Stimulated activated CD8-positive, alpha-beta memory T cell treated with anti-CD3 and anti-CD28 coated beads, Interleukin-15, amount 100 ng/mL, for 24 hours (primary cell): ENCODE data around the gene C3.

Experiments
- DNase-seq: peaks from one replicate; pipeline ENCODE4 v3.0.0-alpha.2; 2020; ENCODE audit warnings: low read depth

C3 gene

DNA sequence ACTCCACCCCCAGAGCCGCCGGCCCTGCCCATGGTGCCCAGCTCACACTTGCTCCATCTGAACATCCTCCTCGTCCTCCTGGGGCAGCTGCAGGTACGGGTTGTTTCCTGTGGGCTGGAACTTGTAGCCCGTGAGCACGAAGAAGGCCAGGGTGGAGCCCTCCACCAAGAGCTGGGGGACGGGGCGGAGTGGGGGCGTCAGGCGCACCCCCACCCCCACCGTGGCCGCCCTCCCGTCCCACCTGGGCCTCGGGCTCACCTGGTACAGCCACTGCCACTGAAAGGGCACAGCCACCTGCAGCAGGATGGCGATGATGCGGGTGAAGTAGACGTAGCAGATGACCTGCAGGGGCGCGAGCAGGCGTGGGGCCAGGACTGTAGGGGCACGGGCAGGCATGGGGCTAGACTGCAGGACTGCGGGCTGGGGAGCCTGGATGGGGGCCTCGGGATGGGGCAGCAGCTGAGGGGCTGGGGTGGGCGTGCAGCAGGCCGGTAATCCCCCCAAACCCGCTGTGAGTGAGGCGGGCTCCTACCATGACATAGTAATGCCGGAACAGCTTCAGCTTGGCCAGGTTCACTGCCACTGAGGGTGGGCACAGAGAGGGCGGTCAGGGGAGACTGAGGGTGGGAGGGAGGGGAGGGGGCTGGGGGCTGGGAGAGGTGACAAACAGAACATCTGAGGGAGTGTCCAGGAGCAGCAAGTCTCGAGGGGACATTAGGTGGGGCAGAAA is 10.7 kb upstream of the C3 start:
- no peak for DNase-seq

DNA sequence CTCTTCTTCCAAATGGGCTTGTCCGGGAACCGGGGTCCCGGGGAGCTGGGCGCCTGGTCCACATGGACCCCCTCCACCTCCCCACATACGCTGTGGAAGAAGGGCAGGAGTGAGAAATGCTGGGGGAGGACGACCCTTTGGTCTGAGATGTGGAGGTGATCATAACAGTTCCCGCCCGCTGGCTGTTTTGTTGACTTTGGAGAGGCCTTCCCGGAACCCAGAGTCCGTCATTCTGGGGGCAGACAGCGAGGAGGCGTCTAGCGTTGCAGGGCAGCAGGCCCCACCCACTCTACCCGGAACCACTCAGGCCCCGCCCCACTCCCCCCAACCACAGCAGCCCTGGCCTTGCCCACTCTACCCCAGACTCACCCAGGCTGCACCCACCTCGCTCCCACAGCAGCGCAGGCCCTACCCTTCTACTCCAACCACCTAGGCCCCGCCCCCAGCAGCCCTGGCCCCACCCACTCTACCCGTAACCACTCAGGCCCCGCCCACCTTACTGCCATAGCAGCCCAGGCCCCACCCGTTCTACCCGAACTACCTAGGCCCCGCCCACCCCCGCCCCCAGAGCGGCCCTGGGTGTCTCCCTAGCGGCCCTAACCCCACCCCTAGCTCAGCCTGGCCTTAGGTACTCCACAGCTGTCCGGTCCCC is 9.8 kb upstream of the C3 start:
- DNase-seq: no peak

DNA sequence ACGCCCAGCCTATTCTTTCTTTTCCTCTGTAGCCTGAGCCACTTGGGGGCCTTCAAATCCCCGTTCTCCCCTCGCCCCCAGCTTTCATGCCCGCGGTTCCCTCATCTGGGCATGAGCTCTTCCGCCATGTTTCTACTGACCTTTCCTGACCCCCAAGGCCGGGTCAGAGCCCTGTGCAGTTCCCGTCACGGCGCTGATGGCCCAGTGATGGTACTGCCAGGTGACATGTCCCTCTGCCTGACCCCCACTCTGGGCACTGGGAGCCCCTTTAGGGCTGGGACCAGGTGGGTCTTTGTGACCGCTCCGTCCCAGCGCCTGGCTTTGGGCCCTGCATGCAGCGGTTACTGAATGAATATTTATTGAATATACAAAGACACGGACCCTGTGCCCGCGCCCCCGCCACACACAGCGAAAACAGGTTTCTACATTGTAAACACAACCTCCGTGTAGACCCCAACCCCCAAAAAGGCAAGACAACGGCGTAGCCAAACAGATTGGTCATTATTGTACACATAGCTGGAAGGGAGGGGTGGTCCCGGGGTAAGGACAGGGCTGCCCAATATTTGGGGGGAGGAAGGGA is 9.2 kb upstream of the C3 start:
- DNase-seq: no peak

DNA sequence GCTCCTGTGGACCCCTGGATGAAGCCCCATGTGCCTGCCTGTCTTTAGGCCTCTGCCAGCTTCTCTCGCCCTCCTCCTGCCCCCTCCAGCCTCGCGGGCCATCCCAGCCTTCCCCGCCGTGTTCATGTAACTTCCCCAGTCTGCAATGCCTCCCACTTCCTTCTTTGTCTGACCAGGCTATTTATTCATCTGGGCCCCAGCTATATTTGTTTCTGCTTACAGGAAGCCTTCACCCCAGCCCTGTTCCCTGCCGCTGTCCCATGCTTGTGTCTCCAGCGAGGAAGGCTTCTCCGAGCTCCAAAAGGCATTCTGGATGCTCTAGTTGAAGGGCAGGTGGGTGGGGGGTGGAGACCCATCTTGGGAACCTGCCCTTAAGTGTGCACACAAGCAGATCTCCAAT is 7.9 kb upstream of the C3 start:
- DNase-seq: no peak

DNA sequence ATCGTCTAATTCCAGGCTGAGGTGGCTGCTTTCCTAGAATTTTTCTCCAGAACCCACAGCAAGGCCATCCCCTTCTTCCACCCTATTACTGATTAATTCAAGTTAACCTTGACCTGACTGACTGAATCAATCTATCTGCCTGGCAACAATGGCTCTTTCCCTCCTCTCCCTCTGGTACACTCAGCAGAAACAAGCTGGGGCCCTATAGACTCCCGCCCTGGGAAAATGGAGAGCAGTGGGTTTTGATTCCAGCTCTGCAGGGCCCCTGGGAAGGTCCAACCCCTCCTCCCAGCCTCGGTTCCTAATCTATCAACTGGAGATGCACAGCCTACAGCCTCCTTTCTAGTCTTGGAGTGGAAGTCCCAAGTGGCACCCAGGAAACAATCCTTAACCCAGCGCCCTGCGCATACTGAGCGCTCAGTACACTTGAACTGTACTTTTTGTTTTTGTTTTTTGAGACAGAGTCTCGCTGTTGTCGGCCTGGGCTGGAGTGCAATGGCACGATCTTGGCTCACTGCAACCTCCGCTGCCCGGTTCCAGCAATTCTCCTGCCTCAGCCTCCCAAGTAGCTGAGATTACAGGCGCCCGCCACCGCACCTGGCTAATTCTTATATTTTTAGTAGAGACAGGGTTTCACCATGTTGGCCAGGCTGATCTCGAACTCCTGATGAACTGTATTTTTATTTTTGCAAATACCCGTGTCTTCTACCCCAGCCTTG is 5.2 kb upstream of the C3 start:
- DNase-seq: no peak

DNA sequence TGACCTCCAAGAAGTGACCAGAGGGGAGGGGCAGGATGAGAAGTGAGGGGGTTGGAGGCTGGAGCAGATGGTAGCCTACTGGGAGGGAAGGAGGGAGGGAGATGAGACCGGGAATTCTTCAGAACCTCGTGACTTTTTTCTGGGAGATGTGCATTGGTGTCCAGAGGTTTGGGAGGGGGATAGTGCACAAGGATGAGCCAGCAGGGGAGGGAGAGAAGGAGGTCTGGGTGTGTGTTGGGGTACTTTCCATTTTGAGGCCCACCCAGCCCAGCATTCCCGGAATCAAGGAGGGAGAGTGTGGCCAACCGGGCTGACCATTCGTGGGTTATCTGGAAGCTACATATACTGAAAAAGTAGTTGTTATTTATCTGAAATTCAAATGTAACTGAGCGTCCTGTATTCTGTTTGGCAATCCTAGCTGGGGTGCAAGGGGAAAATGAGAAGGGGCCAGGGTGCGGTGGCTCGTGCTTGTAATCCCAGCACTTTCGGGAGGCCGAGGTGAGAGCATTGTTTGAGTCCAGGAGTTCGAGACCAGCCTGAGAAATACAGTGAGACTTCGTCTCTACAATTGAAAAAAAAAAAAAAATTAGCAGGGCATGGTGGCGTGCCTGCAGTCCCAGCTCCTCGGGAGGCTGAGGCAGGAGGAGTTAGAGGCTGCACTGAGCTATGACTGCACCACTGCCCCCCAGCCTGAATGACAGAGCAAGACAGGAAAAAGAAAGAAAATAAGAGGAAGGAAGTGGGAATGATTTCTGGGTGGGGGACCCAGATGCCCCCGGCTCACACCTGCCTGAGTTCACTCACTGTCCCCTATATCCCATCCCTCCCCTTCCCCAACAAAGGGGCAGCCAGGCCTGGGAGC is 4.4 kb upstream of the C3 start:
- DNase-seq: no peak

DNA sequence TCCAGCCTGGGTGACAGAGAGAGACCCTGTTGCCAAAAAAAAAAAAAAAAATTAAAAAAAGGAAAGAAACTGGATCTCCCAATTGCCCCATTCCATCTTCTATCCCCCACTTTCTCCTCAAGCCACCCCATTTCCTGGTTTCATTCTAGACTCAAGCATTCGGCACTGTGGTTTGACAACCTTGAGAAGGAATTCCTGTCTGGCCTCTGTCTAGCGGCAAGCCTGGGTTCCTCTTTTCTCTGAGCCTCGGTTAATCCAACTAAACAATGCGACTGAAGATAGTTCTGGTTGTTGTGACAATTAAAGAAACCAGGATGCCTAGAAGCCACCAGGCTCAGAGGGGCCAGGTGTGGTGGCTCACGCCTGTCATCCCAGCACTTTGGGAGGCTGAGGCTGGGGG is 3.3 kb upstream of the C3 start:
- no peak for DNase-seq

DNA sequence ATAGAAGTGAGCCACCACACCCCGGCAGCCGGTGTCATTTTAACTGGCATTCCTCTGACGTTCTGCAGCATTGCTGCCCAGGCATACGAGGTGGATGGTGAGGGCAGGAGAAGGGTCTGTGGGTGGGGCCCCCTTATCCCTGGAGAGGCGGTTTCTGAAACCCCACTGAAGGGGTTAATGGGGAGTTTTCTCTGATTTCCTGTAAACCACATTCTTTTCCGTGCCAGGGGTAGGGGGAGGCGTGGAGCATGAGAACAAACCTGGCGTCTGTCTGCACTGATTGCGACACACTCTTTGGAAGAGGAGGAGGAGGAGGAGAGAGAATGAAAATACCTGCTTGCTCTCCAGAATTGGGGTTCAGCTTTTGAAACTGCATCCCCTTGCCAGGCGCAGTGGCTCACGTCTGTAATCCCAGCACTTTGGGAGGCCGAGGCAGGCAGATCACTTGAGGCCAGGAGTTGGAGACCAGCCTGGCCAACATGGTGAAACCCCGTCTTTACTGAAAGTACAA is 2.7 kb upstream of the C3 start:
- no peak for DNase-seq

DNA sequence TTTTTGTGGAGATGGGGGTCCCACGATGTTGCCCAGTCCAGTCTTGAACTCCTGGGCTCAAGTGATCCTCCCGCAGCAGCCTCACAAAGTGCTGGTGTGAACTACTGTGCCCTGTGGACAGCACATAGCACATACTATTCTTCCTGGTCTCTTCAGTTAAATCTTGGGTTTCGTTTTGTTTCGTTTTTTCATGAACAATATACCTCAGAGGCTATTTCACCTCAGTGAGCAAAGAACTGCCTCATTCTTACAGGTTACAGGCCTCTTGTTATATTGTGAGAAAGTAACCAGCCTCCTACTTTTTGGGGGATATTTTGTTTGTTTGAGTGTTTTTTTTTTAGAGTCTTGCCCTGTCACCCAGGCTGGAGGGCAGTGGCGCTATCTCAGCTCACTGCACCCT is 1.3 kb upstream of the C3 start:
- no peak for DNase-seq

DNA sequence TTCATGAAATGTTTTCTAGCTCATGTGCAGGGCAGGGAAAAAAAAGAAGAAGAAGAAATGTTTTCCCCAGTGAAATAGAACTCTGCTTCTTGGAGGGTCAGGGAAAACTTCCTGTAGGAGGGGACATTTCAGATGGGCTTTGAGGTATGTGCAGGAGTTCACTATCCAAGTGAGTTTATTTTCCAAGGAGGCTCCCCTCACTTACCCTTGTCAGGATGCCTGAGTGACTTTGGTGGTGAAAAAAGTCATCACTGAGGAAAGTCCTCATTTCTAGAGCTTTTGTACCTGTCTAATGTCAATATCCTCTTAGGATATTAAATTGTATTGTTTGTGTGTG is 656 bp upstream of the C3 start:
- no peak for DNase-seq

DNA sequence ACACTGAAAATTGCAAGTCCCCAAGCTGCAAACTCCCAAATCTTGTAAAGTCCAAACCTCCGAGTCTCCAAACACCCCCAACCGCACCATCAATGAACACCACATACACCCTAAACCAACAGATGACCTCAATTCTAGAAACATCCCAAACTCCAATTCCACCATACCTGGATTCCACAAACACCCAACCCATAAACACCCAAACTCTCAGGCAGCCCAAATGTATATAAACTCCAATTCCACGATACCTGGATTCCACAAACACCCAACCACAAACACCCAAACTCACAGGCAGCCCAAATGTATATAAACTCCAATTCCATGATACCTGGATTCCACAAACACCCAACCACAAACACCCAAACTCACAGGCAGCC is 470 bp downstream of the C3 start:
- DNase-seq: no peak

DNA sequence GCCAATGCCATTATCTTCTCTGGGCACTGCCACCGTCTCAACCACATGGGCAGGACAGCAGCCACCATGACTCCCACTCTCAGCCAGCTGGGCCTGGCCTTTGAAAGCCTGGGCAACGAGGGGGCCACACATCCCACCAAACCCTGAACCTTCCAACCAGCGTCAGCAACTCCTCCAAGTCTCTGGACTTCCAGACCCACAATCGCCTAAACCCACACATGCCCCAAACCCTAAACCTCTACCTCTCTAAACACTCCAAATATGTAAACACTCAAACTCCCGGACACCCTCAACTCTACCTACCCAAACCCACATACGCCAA is 949 bp downstream of the C3 start:
- DNase-seq: no peak

DNA sequence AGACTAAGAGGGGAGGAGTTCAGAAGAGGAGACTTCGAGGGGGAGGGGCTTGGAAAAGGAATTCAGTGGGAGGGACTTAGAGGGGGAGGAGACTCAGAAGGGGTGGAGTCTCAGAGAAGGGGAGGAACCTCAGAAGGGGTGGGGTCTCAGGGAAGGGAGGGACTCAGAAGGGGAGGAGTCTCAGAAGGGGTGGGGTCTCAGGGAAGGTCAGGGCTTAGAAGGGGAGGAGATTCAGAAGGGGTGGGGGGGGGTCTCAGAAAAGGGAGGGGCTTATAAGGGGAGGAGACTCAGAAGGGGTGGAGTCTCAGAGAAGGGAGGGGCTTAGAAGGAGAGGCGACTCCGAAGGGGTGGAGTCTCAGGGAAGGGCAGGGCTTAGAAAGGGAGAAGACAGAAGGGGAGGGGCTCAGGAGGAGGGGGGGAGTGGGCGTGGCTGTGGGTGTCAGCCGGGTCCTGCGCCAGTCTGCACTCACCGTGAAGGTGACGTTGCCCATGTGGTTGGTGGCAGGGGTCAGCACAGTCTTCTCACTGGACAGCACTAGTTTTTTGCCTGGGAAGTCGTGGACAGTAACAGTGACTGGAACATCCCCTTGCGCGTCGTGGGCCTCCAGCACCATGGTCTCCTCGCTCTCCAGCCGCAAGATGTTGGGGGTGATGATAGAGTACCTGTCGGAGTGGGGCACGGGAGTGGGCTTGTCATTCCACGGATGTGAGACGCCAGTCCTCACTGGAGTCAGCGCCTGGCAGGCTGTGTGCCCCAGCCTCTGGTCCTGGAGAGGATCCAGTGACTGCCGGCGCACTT is 1.5 kb downstream of the C3 start:
- no peak for DNase-seq

DNA sequence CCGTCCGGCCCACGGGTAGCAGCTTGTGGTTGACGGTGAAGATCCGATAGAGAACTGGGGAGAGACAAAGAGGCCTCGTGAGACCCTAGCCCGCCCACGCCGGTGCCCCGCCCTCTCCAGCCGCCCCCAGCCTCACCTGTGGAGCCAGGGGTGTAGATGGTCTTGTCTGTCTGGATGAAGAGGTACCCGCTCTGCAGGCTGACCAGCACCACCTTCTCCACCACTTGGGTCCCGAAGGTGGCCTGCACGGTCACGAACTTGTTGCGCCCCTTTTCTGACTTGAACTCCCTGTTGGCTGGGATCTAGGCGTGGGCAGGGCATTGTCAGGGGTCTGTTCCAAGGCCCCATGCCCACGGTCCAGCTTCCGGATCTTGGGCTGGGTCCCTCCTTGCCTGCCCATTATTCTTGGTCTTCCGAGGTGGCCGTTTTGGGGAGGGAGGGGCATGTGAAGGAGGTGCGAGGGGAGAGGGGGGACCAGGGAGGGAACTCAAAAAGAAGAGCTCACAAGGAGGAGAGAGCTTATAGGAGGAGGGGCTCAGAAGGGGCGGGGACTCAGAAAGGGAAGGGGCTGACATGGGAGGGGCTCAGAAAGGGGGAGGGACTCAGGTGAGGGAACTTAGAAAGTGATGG is 2.2 kb downstream of the C3 start:
- no peak for DNase-seq

DNA sequence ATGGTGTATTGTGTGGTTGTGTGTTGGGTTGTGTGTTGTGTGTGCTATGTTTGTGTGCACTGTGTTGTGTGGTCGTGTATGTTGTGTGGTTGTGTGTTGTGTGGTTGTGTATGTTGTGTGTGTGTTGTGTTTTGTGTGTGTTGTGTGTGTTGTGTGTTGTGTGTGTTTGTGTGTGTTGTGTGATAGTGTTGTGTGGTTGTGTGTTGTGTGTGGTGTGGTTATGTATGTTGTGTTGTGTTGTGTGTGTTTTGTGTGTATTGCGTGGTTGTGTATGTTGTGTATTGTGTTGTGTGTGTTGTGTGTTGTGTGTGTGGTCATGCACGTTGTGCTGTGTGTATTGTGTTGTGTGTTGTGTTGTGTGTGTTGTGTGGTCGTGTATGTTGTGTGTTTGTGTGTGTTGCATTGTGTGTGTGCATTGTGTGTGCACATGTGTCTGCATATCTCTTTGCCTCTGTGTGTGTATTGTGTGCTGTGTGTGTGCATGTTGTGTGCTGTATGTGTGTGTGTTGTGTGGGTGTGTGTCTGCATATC is 2.9 kb downstream of the C3 start:
- DNase-seq: no peak

DNA sequence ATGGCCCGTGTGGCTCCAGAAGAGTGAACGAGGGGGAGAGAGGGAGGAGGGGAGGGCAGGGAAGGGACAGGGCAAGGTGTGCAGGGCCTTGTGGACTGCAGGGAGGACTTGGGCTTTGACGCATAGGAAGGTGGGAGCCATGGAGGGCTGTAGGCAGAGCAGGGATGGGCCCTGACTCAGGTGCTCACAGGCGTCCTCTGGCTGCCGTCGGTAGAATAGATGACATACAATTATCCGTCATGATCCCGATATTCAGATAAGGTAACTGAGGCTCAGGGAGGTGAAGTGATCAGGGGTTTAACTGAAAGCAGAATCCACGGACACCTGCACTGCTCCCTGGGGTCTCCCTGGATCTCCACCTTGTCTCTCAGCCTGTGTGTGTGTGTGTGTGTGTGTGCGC is 3.4 kb downstream of the C3 start:
- DNase-seq: no peak

DNA sequence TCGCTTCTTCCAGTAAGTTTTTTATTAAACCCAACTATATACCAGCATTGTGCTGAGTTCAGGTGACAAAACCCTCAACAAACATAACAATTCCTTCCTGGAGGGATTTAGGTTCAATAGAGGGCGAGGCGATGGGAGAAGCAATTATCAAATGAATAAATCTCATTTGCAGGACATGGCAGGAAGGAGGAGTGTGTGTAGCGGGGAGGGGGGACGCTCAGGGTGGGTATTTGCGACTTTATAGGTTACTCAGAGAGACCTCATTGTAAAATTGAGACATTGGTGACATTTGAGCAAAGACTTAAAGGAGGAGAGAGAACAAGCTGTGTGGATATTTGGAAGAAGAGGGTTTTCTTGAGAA is 3.9 kb downstream of the C3 start:
- DNase-seq: no peak

DNA sequence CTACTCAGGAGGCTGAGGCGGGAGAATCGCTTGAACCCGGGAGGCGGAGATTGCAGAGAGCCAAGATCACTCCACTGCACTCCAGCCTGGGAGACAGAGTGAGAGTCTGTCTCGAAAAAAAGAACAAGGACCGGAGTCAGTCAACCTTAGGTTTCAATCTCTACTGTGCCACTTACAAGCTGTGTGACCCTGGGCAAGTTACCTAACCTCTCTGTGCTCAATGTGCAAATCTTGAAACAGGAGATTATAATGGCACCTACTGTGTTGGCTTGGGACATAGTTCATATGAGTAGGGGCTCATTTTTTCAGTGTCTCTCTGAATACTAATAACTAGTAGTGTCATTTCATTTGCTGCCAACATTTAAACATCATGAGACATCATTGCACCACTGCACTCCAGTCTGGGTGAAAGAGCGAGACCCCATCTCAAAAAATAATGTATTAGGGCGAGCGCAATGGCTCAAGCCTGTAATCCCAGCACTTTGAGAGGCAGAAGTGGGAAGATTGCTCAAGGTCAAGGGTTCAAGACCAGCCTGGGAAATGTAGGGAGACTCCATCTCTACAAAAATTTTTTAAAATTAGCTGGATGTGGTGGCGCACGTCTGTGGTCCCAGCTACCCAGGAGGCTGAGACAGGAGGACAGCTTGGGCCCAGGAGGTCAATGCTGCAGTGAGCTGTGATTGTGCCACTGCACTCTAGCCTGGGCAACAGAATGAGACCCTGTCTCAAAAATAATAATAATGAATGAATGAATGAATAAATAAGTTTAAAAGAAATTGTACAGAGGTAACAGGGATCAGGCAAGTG is 5.5 kb downstream of the C3 start:
- no peak for DNase-seq

DNA sequence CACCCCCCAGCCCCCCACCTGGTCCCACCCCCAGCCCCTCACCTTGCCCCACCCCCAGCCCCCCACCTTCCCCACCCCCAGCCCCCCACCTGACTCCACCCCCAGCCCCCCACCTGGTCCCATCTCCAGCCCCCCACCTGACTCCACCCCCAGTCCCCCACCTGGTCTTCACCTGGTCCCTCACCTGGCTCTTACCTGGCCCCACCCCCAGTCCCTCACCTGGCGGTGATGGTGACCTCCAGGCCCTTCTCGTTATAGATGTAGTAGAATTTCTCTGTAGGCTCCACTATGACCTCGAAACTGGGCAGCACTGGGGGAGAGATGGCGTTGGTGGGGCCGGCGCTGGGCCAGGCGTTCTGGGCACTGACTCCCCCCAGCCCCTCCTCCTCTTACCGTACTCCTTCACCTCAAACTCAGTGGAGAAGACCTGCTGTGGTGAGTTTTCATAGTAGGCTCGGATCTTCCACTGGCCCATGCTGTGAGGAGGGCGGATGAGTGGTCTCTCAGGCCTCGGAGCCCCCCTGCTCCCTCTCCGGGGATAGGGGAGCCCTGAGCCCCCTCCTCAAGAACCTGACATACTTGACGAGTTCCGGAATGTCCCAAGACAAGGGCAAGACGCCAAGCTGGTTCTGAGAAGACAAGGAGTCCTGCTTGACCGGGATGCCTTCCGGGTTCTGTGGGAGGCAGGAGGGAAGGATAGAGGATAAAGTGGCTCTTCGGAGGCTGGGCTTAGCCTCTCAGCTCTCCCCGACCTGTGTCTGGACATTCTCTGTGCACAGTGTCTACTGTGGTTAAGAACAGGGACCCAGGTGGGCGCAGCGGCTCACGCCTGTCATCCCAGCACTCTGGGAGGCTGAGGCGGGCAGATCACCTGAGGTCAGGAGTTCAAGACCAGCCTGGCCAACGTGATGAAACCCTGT is 6.4 kb downstream of the C3 start:
- no peak for DNase-seq
